Esophagus muscularis mucosa (tissue), 3 donors: ENCODE results near the gene COLQ.
"Not testable (repeated sequence)": the region's sequence is repeated elsewhere in the genome, so short reads cannot be mapped to it uniquely, and the experiment has no call there.

ENCODE experiments used
- CTCF ChIP-seq, 3 experiments: fragments of 200-600 bp in 2 of 3; fragments of 450-650 bp in 1 of 3; sonication (generic) in 2 of 3; IDR thresholded peaks; one replicate each; pipeline ENCODE4 v1.5.1; 2017 to 2019; ENCODE audit warnings: antibody characterized with exemption in 3 of 3, mild to moderate bottlenecking in 2 of 3, moderate library complexity in 1 of 3
- POLR2A ChIP-seq: fragments of 450-650 bp; IDR thresholded peaks from one replicate; pipeline ENCODE4 v1.6.1; 2017; ENCODE audit warnings: antibody characterized with exemption, moderate library complexity, mild to moderate bottlenecking, low read depth

- TF ChIP-seq CTCF (IDR thresholded peaks at IDR 0.05); POLR2A: not testable (repeated sequence)
Observed at GRCh38 chr3:15410966-15411365, 110.5 kb downstream of the COLQ start.
